ENCODE measurements around the gene ATOH8.

Gene ATOH8

GRCh38 chr2:85744055-85744454 lies 9.7 kb upstream of the ATOH8 start:
- H3K4me2 ChIP-seq, result no peak overlapping the region
- H3K27ac ChIP-seq, result no peak overlapping the region
- H3K4me1 ChIP-seq (ENCODE audit: low read depth, poor library complexity, severe bottlenecking), result peaks cover 18% of the 10 kb centered on the region
- no peak overlapping the region for H3K4me3 ChIP-seq (IDR thresholded peaks at IDR 0.05; ENCODE audit: insufficient read depth, low read depth, low read length)
- no peaks in the 10 kb centered on the region for H3K79me2 ChIP-seq (ENCODE audit: insufficient read depth, low read depth)
- peaks cover 17% of the 10 kb centered on the region; the same call in 1 of the 2 replicates for H3K27me3 ChIP-seq (ENCODE audit: insufficient read depth, low read depth)
- H4K20me1 ChIP-seq (ENCODE audit: insufficient read depth), result no peaks in the 10 kb centered on the region
- no peak overlapping the region for H3K9ac ChIP-seq
- no peaks in the 10 kb centered on the region for H3K36me3 ChIP-seq (ENCODE audit: insufficient read depth)
- no peak overlapping the region for H2AFZ ChIP-seq (ENCODE audit: low read depth)
- no peak for TF ChIP-seq CTCF (conservative IDR thresholded peaks at IDR 0.05; ENCODE audit: low read depth, low read length)

DNA sequence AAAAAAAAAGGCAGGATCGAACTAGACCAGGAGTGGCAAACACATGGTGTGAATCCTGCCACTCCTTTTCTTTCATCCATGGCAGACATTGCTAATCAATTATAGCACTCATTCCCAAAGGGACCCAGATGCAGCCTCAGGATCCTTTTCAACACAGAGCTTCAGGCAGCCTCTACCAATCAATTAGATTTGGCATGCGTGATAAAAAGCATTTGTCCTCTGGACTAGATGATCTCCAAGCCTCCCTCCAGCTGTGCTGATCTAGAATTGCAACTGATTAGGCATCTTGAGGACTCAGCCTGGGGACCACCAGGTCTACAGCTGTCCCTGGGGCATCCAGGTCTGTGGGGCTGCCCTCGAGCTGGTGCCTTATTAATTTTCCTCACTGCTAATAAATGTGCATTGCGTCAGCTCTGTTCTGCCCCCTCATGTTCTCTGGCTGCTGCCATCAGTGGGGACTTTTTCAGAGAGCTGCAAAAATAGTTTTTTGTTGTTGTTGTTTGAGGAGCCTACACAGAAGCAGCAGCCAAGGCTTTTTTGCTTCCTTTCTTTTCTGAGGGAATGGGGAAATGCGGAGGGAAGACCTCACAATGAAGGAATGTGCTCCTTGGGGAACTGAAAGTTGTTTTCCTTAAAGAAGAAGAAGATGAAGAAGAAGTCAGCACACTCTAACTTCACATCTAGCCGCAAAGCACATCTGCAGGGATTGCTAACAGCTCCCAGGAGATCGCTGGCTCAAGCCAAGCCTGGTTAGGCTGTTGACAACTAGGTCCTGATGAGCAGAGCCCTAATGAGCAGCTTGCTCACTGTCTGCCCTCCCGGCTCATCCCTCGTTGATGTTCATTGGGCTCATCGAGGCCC lies 8.8 kb upstream of the ATOH8 start:
- Histone ChIP-seq H3K4me1 (ENCODE audit: low read depth, poor library complexity, severe bottlenecking) (peaks cover 21% of the 10 kb centered on the region), H4K20me1 (ENCODE audit: insufficient read depth) (no peaks in the 10 kb centered on the region), H3K36me3 (ENCODE audit: insufficient read depth) (no peaks in the 10 kb centered on the region), H3K4me3 (IDR thresholded peaks at IDR 0.05; ENCODE audit: insufficient read depth, low read depth, low read length) (no peak overlapping the region), H3K79me2 (ENCODE audit: insufficient read depth, low read depth) (no peaks in the 10 kb centered on the region), H3K9ac (no peak overlapping the region), H3K27me3 (ENCODE audit: insufficient read depth, low read depth) (peaks cover 17% of the 10 kb centered on the region; the same call in 1 of the 2 replicates), H3K4me2 (no peak overlapping the region), H2AFZ (ENCODE audit: low read depth) (no peak overlapping the region), H3K27ac (no peak overlapping the region)
- TF ChIP-seq CTCF (conservative IDR thresholded peaks at IDR 0.05; ENCODE audit: low read depth, low read length), result no peak

GRCh38 chr2:85745619-85746018 lies 8.2 kb upstream of the ATOH8 start:
- no peak for TF ChIP-seq CTCF (conservative IDR thresholded peaks at IDR 0.05; ENCODE audit: low read depth, low read length)
- Histone ChIP-seq H3K27me3 (ENCODE audit: insufficient read depth, low read depth) (peaks cover 17% of the 10 kb centered on the region; the same call in 1 of the 2 replicates), H3K79me2 (ENCODE audit: insufficient read depth, low read depth) (no peaks in the 10 kb centered on the region), H3K27ac (no peak overlapping the region), H3K4me2 (no peak overlapping the region), H2AFZ (ENCODE audit: low read depth) (no peak overlapping the region), H3K4me1 (ENCODE audit: low read depth, poor library complexity, severe bottlenecking) (peaks cover 24% of the 10 kb centered on the region), H3K36me3 (ENCODE audit: insufficient read depth) (no peaks in the 10 kb centered on the region), H3K4me3 (IDR thresholded peaks at IDR 0.05; ENCODE audit: insufficient read depth, low read depth, low read length) (no peak overlapping the region), H3K9ac (no peak overlapping the region), H4K20me1 (ENCODE audit: insufficient read depth) (no peaks in the 10 kb centered on the region)

DNA sequence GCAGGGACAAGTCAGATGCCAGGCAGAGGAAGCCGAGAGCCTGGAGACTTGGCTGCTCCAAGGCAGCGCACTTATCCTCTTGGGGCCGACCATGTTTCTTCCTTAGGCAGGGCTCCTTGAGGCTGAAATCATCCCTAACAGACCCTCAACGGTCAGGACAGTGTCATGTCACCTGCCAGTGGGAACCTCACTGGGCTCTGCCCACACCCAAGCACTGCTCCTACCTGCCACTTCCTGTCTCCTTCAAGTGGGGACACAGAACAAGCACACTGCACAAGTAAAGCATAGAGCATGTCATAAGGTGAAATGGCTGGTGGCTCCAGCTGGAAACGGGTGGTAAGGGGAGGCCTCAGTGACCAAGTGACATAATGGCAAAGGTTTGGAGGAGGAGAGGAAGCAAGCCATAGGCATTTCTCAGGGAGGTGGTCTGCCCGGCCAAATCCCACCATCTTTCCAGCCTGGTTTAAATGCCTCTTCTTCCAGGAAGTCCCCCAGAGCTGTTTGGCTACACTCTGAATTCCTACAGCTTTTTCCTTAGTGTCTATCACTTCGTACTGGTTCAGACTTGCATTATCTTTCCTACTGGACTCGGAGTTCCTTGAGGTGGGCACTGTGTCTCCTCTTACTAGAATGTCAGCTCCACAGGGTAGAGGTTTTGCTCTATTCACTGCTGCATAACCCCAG lies 7.3 kb upstream of the ATOH8 start:
- H3K36me3 ChIP-seq (ENCODE audit: insufficient read depth), result no peaks in the 10 kb centered on the region
- H2AFZ ChIP-seq (ENCODE audit: low read depth), result no peak overlapping the region
- no peak overlapping the region for H3K4me2 ChIP-seq
- H4K20me1 ChIP-seq (ENCODE audit: insufficient read depth), result no peaks in the 10 kb centered on the region
- H3K27me3 ChIP-seq (ENCODE audit: insufficient read depth, low read depth), result peaks cover 21% of the 10 kb centered on the region; the same call in 1 of the 2 replicates
- no peak overlapping the region for H3K27ac ChIP-seq
- H3K4me1 ChIP-seq (ENCODE audit: low read depth, poor library complexity, severe bottlenecking), result peaks cover 24% of the 10 kb centered on the region
- TF ChIP-seq CTCF (conservative IDR thresholded peaks at IDR 0.05; ENCODE audit: low read depth, low read length), result no peak
- H3K79me2 ChIP-seq (ENCODE audit: insufficient read depth, low read depth), result no peaks in the 10 kb centered on the region
- H3K9ac ChIP-seq, result no peak overlapping the region
- H3K4me3 ChIP-seq (IDR thresholded peaks at IDR 0.05; ENCODE audit: insufficient read depth, low read depth, low read length), result no peak overlapping the region

Data from KMS-11 (cell line).